K562 (cell line): ENCODE results near the gene TARBP2. TPM values are rescaled to one million over a fixed set of nuclear protein-coding genes. Genes with fewer than 3 reads are reported as not detected.
A peak's percentile ranks its signal among the peaks of the same experiment; 100 is the strongest.

Source experiments
- ATAC-seq: fragments of 200-7000 bp; cut with Tn5 transposase; 3 replicates; pipeline ENCODE4 v1.9.1; 2020; ENCODE audit warnings: moderate library complexity
- BruUV-seq: library from RNA; stranded (reverse); fragments of 400-500 nt; replicated peaks from 2 replicates; lab custom pipeline; 2021; lab: Mats Ljungman, UMichigan
- CTCF ChIA-PET: fragments of 300-600 bp; formaldehyde crosslinking; extraction: SDS; loops from one replicate; lab custom pipeline; 2021; ENCODE audit warnings: low intra/inter-chr PET ratio; lab: Yijun Ruan, JAX
- POLR2A ChIA-PET: fragments of 300-600, 350-650 bp; sonication (Branson Sonifier 250); formaldehyde crosslinking; extraction: SDS; loops from one replicate; lab custom pipeline; 2021; ENCODE audit warnings: antibody characterized with exemption, inconsistent platforms; lab: Yijun Ruan, JAX
- DNase-seq, 4 experiments: peaks; one replicate each; pipeline versions ENCODE4 v3.0.0 to v3.0.0-alpha.2; 2011 to 2018; ENCODE audit warnings: low spot score in 3 of 4, mixed read lengths in 3 of 4; ENCODE audit errors: extremely low read depth in 1 of 4
- FAIRE-seq: peaks from 2 replicates; lab custom pipeline; 2011; peaks lifted over from hg19 to GRCh38; lab: Jason Lieb, UNC
- H2AFZ ChIP-seq: 2 replicates; pipeline ENCODE4 v1.6.0; 2011; ENCODE audit warnings: low read depth, low read length, control low read depth, inconsistent platforms
- H3K27ac ChIP-seq: fragments of 200-600 bp; 3 replicates; pipeline ENCODE4 v1.8.0; 2011; ENCODE audit warnings: low read depth, mild to moderate bottlenecking, control low read depth, inconsistent platforms, low read length, moderate library complexity, mixed read lengths; ENCODE audit errors: extremely low read depth
- H3K27me3 ChIP-seq, 2 experiments: fragments of 300-600 bp in 1 of 2; 2 replicates in 1 of 2; 3 replicates in 1 of 2; pipeline versions ENCODE4 v1.6.0 to v1.8.0; 2011; ENCODE audit warnings: inconsistent platforms in 2 of 2, low read length in 2 of 2, mild to moderate bottlenecking in 1 of 2, mixed read lengths in 1 of 2, moderate library complexity in 1 of 2; ENCODE audit not compliant: control insufficient read depth in 2 of 2, insufficient read depth in 2 of 2
- H3K36me3 ChIP-seq: fragments of 300-600 bp; 3 replicates; pipeline ENCODE4 v1.8.0; 2011; ENCODE audit warnings: mild to moderate bottlenecking, low read length, inconsistent platforms; ENCODE audit not compliant: control insufficient read depth, insufficient read depth
- H3K4me1 ChIP-seq, 2 experiments: fragments of 200-600 bp in 1 of 2; replicated peaks in 1 of 2; 2 replicates in 1 of 2; 3 replicates in 1 of 2; pipeline versions ENCODE4 v1.5.1 to v1.8.0; 2011; ENCODE audit warnings: inconsistent platforms in 2 of 2, low read length in 2 of 2, mild to moderate bottlenecking in 1 of 2, mixed read lengths in 1 of 2, moderate library complexity in 1 of 2; ENCODE audit not compliant: control insufficient read depth in 2 of 2, insufficient read depth in 2 of 2
- H3K4me2 ChIP-seq: 2 replicates; pipeline ENCODE4 v1.6.1; 2011; ENCODE audit warnings: low read length, control low read depth, inconsistent platforms, mixed read lengths; ENCODE audit not compliant: insufficient read depth
- H3K4me3 ChIP-seq: fragments of 200-600 bp; sonication (generic), shearing (Covaris generic); 2 replicates; pipeline ENCODE4 v1.5.1; 2016; ENCODE audit warnings: control low read depth, inconsistent platforms
- H3K79me2 ChIP-seq: fragments of 200-600 bp; 3 replicates; pipeline ENCODE4 v1.8.0; 2011; ENCODE audit warnings: low read length, inconsistent platforms; ENCODE audit not compliant: control insufficient read depth, insufficient read depth
- H3K9ac ChIP-seq, 2 experiments: 2 replicates each; pipeline versions ENCODE4 v1.6.0 to v1.6.1; 2011; ENCODE audit warnings: low read depth in 2 of 2, low read length in 2 of 2, control low read depth in 1 of 2, inconsistent platforms in 1 of 2, mild to moderate bottlenecking in 1 of 2, mixed read lengths in 1 of 2; ENCODE audit not compliant: insufficient read depth in 1 of 2
- H3K9me1 ChIP-seq: one replicate; pipeline ENCODE4 v1.6.0; 2011; ENCODE audit warnings: inconsistent platforms, mild to moderate bottlenecking, low read length, moderate library complexity; ENCODE audit not compliant: control insufficient read depth, insufficient read depth
- H3K9me3 ChIP-seq: replicated peaks from 2 replicates; pipeline ENCODE4 v1.5.1; 2011; ENCODE audit warnings: low read depth, low read length, inconsistent platforms; ENCODE audit not compliant: control insufficient read depth, insufficient read depth
- H4K20me1 ChIP-seq: replicated peaks from 2 replicates; pipeline ENCODE4 v1.6.1; 2011; ENCODE audit warnings: low read length, inconsistent platforms, mixed read lengths; ENCODE audit not compliant: control insufficient read depth, insufficient read depth
- FOXP1 ChIP-seq: sonication (generic); formaldehyde crosslinking; IDR thresholded peaks from 2 replicates; pipeline ENCODE4 v1.8.0; 2022; ENCODE audit warnings: mild to moderate bottlenecking, missing genetic modification reagents
- GABPB2 ChIP-seq: fragments of 250-450 bp; sonication (Bioruptor Pico); conservative IDR thresholded peaks from 2 replicates; pipeline ENCODE4 v1.5.1; 2021; ENCODE audit warnings: mild to moderate bottlenecking
- HNRNPUL1 ChIP-seq: fragments of 200-400 bp; formaldehyde crosslinking; IDR thresholded peaks from 2 replicates; pipeline ENCODE4 v1.6.1; 2017; ENCODE audit warnings: low read length
- NFE2 ChIP-seq: IDR thresholded peaks from 2 replicates; pipeline ENCODE4 v1.6.1; 2014; ENCODE audit warnings: antibody characterized with exemption, low read depth
- POLR2A ChIP-seq: fragments of 450-650 bp; conservative IDR thresholded peaks from 2 replicates; pipeline ENCODE4 v1.6.1; 2016
- POLR2AphosphoS5 ChIP-seq: IDR thresholded peaks from 2 replicates; pipeline ENCODE4 v1.6.1; 2011; ENCODE audit warnings: mild to moderate bottlenecking, low read depth, low read length, moderate library complexity; ENCODE audit not compliant: control insufficient read depth, insufficient read depth
- POLR2B ChIP-seq: fragments of 450-650 bp; IDR thresholded peaks from 2 replicates; pipeline ENCODE4 v1.6.1; 2018; ENCODE audit warnings: low read depth; ENCODE audit not compliant: partially characterized antibody
- PPARD ChIP-seq: fragments of 250-450 bp; sonication (Bioruptor Pico); IDR thresholded peaks from 2 replicates; pipeline ENCODE4 v1.8.0; 2022; ENCODE audit warnings: inconsistent platforms, mild to moderate bottlenecking, moderate library complexity
- SIN3A ChIP-seq, 2 experiments: fragments of 150-350 bp in 1 of 2; IDR thresholded peaks; 2 replicates each; pipeline ENCODE4 v1.6.1; 2011 to 2016; ENCODE audit warnings: borderline replicate concordance in 2 of 2, low read depth in 2 of 2, low read length in 2 of 2, mild to moderate bottlenecking in 2 of 2, moderate library complexity in 2 of 2; ENCODE audit not compliant: control insufficient read depth in 1 of 2
- SIRT6 ChIP-seq: IDR thresholded peaks from one replicate; pipeline ENCODE4 v1.6.1; 2012; ENCODE audit warnings: low read depth, mild to moderate bottlenecking, control low read depth, inconsistent platforms, low read length, moderate library complexity
- SUPT5H ChIP-seq: fragments of 450-650 bp; IDR thresholded peaks from 2 replicates; pipeline ENCODE4 v1.6.1; 2016
- TCF3 ChIP-seq: sonication (generic); formaldehyde crosslinking; IDR thresholded peaks from 2 replicates; pipeline ENCODE4 v1.4.0; 2020; ENCODE audit warnings: mild to moderate bottlenecking, missing genetic modification reagents
- TEAD4 ChIP-seq, 2 experiments: sonication (generic) in 1 of 2; formaldehyde crosslinking in 1 of 2; IDR thresholded peaks; 2 replicates each; pipeline versions ENCODE4 v1.6.1 to v1.8.0; 2012 to 2022; ENCODE audit warnings: borderline replicate concordance in 1 of 2, inconsistent platforms in 1 of 2, low read length in 1 of 2, mild to moderate bottlenecking in 1 of 2, missing genetic modification reagents in 1 of 2
- VEZF1 ChIP-seq: fragments of 200-800 bp; sonication (Bioruptor generic); IDR thresholded peaks from 2 replicates; pipeline ENCODE4 v1.6.1; 2017; ENCODE audit warnings: missing genetic modification characterization, missing compliant biosample characterization
- ZBTB34 ChIP-seq: fragments of 250-450 bp; sonication (Bioruptor Pico); IDR thresholded peaks from 2 replicates; pipeline ENCODE4 v1.8.0; 2021; ENCODE audit warnings: mild to moderate bottlenecking, moderate library complexity
- WGBS: fragments of 100-300 bp; shearing (Covaris generic); methylation state at CpG from one replicate; pipeline ENCODE4 v1.1.6; 2016; ENCODE audit warnings: low coverage, mixed read lengths; ENCODE audit not compliant: insufficient coverage; ENCODE audit errors: missing lambda C conversion rate; 5-methylcytosine and 5-hydroxymethylcytosine counted together
- in situ Hi-C: fragments of 300-500 bp; cut with MboI; formaldehyde crosslinking; loops from 4 replicates; pipeline ENCODE4 v1.15.0; 2018; ENCODE audit warnings: inconsistent platforms, mixed read lengths
- intact Hi-C: fragments of 100-400 bp; cut with micrococcal nuclease; formaldehyde crosslinking; loops from 2 replicates; pipeline ENCODE4 v1.14.2; 2022
- polyA plus RNA-seq, 8 experiments: library from polyadenylated mRNA; depleted of rRNA in 4 of 8; stranded (reverse) in 5 of 8; unstranded in 3 of 8; fragments of >200 nt; fragmentation: Nextera tagmentation in 2 of 8; fragmentation: Illumina TruSeq in 1 of 8; extraction: Ambion mirVana in 2 of 8; extraction: Trizol in 1 of 8; gene quantifications; 2 replicates each; pipeline versions ENCODE4 v1.2.1 to v1.2.3, GENCODE V29; 2011 to 2014; ENCODE audit warnings: inconsistent platforms in 1 of 8, missing spikeins in 1 of 8
- total RNA-seq, 7 experiments: library from RNA; depleted of rRNA in 6 of 7; stranded (reverse); fragments of >200 nt in 6 of 7; fragmentation: Illumina TruSeq in 2 of 7; extraction: Trizol in 2 of 7; gene quantifications; 2 replicates each; pipeline versions ENCODE4 v1.2.1 to v1.2.3, GENCODE V29; 2011 to 2021; ENCODE audit warnings: low replicate concordance in 1 of 7

TARBP2 gene
- total and polyA plus RNA-seq, 9 of the 15 experiments (the other 6 are each of a cell fraction or from before 2014, with no cell fraction given) = 5.6 to 69.0 (median 44.6) TPM

- H3K4me1 ChIP-seq = peaks cover 0 to 11% of the 10 kb centered on the region in 2 experiments; a peak in 2 of 5 replicates
- peak; percentile 29 for FAIRE-seq
- H3K27ac ChIP-seq = no peak overlapping the region
- no peak overlapping the region for H3K9ac ChIP-seq
- TF ChIP-seq TEAD4 (IDR thresholded peaks at IDR 0.05; ENCODE audit: low read length) (no peak), TEAD4 (CRISPR knock-in tag; IDR thresholded peaks at IDR 0.05; ENCODE audit: borderline replicate concordance) (no peak), ZBTB34 (CRISPR knock-in tag) (no peak), FOXP1 (CRISPR knock-in tag) (no peak), NFE2 (no peak), PPARD (CRISPR knock-in tag) (no peak), SIRT6 (peak; percentile 60), VEZF1 (peak; percentile 1; the same call in 1 of the 2 replicates), SIN3A (IDR thresholded peaks at IDR 0.05; ENCODE audit: borderline replicate concordance in 2 of 2, control insufficient read depth in 1 of 2, low read depth in 2 of 2, low read length in 2 of 2) (no peak), POLR2AphosphoS5 (peak; percentile 47; the same call in 1 of the 2 replicates), HNRNPUL1 (no peak), TCF3 (CRISPR knock-in tag) (no peak), POLR2B (peak; percentile 67), SUPT5H (peak; percentile 61), GABPB2 (CRISPR knock-in tag) (no peak), POLR2A (peak; percentile 54)
- BruUV-seq = no TSS peak
- no peak overlapping the region for H3K4me3 ChIP-seq
- peak; percentile 2 for ATAC-seq
- peaks cover 88% of the 10 kb centered on the region for H3K36me3 ChIP-seq
- ChIA-PET CTCF (no interaction called here), POLR2A (interaction anchor here (0.6 to 7.1 kb wide), 11 partner anchors 9 to 427 kb away, joined by 3 to 99 read pairs (median 4); partner anchors contain the start of gene SP1)
- H3K79me2 ChIP-seq = 0 out of 3 replicates have a peak, but pooled peaks cover 3% of the 10 kb centered on the region
- DNase-seq = no peak
- H4K20me1 ChIP-seq = peaks cover 8% of the 10 kb centered on the region
- no peak overlapping the region for H3K4me2 ChIP-seq
- 67% methylated on average over 9 of the region's 9 CpGs for WGBS
- intact Hi-C loops (no loop called here), in situ Hi-C loops (no loop called here)
- peaks cover 3% of the 10 kb centered on the region for H3K9me1 ChIP-seq
- H3K27me3 ChIP-seq = no peaks in the 10 kb centered on the region
- no peak overlapping the region for H2AFZ ChIP-seq
- no peaks in the 10 kb centered on the region for H3K9me3 ChIP-seq
These were observed 17.7 kb upstream of the TARBP2 start for GRCh38 chr12:53483225-53483978.
